Mucosa of descending colon (tissue), 3 donors: Measurements from ENCODE around the gene ETS1. TPM values are rescaled to one million over a fixed set of nuclear protein-coding genes. Genes with fewer than 3 reads are reported as not detected.

Source experiments
- ATAC-seq: fragments of 200-7000 bp; cut with Tn5 transposase; one replicate; pipeline ENCODE4 v1.9.1; 2020; ENCODE audit warnings: mild to moderate bottlenecking, moderate library complexity
- DNase-seq, 3 donors: peaks; one replicate each; pipeline ENCODE4 v3.0.0-alpha.2; 2020
- H3K36me3 ChIP-seq: fragments of 200-600 bp; one replicate; pipeline ENCODE4 v1.8.0; 2021; ENCODE audit warnings: low read depth, mild to moderate bottlenecking
- H3K4me1 ChIP-seq: fragments of 200-600 bp; one replicate; pipeline ENCODE4 v1.8.0; 2021; ENCODE audit warnings: low read depth, mild to moderate bottlenecking
- H3K4me3 ChIP-seq: fragments of 200-600 bp; one replicate; pipeline ENCODE4 v1.8.0; 2021; ENCODE audit warnings: mild to moderate bottlenecking
- H3K9me3 ChIP-seq: fragments of 200-600 bp; one replicate; pipeline ENCODE4 v1.8.0; 2021; ENCODE audit warnings: mild to moderate bottlenecking
- CTCF ChIP-seq: fragments of 200-600 bp; IDR thresholded peaks from one replicate; pipeline ENCODE4 v1.8.0; 2022; ENCODE audit warnings: antibody characterized with exemption, mild to moderate bottlenecking
- intact Hi-C, 2 donors: fragments of 100-400 bp; cut with DNase I in 1 of 2; cut with micrococcal nuclease in 1 of 2; formaldehyde crosslinking; loops; one replicate each; pipeline versions ENCODE4 v1.11.0 to v1.11.1; 2022; cut with DNase I, micrococcal nuclease
- total RNA-seq, 3 donors: library from RNA; stranded (reverse); fragmentation: NEBNext Ultra II Directional in 2 of 3; extraction: Animal tissue kit (Norgen Biotek cat#: 25700) in 2 of 3; gene quantifications; one replicate each; pipeline versions ENCODE4 v1.2.1 to v1.2.4, GENCODE V29; 2021 to 2023
- donor health status: DM: no; HTN: no; CAD: no; lungs with moderate emphysema.
- donor health status: DM: no; HTN: no; CAD: no.
- donor health status: DM: no; HTN: yes; CAD: no.

Gene ETS1
- total RNA-seq, 3 donors from 2014 or later, result 36.5 to 41.2 (median 38.6) TPM

GRCh38 chr11:128572965-128573364, 14.4 kb downstream of the ETS1 start:
- no peak overlapping the region for H3K4me3 ChIP-seq
- TF ChIP-seq CTCF, result no peak
- ATAC-seq (no peak), DNase-seq (no peak)
- no peaks in the 10 kb centered on the region for H3K36me3 ChIP-seq
- peaks cover 10% of the 10 kb centered on the region for H3K4me1 ChIP-seq
- H3K9me3 ChIP-seq, result no peaks in the 10 kb centered on the region
- intact Hi-C loops, result no loop called here

GRCh38 chr11:128570632-128571031, 16.7 kb downstream of the ETS1 start:
- H3K9me3 ChIP-seq, result no peaks in the 10 kb centered on the region
- TF ChIP-seq CTCF, result no peak
- DNase-seq (no peak), ATAC-seq (no peak)
- peaks cover 4% of the 10 kb centered on the region for H3K4me1 ChIP-seq
- no peaks in the 10 kb centered on the region for H3K36me3 ChIP-seq
- H3K4me3 ChIP-seq, result no peak overlapping the region
- intact Hi-C loops, result no loop called here

- intact Hi-C loops, result no loop called here
- H3K4me1 ChIP-seq, result peaks cover 14% of the 10 kb centered on the region
- DNase-seq (no peak), ATAC-seq (no peak)
- H3K4me3 ChIP-seq, result no peak overlapping the region
- no peaks in the 10 kb centered on the region for H3K9me3 ChIP-seq
- TF ChIP-seq CTCF, result no peak
- no peaks in the 10 kb centered on the region for H3K36me3 ChIP-seq
Observed at GRCh38 chr11:128569291-128569690, 18.1 kb downstream of the ETS1 start.

GRCh38 chr11:128568166-128568778, 19.1 kb downstream of the ETS1 start:
- ATAC-seq (no peak), DNase-seq (no peak)
- no peak for TF ChIP-seq CTCF

GRCh38 chr11:128567130-128567529, 20.2 kb downstream of the ETS1 start:
- ATAC-seq, result no peak
- Histone ChIP-seq H3K9me3 (no peaks in the 10 kb centered on the region), H3K4me3 (no peak overlapping the region), H3K36me3 (no peaks in the 10 kb centered on the region), H3K4me1 (peaks cover 14% of the 10 kb centered on the region)
- intact Hi-C loops, result no loop called here
- no peak for TF ChIP-seq CTCF
- no peak for DNase-seq

More at GRCh38 chr11:128568166-128568778, 19.1 kb downstream of the ETS1 start:
- intact Hi-C loops, result no loop called here
- H3K36me3 ChIP-seq, result no peaks in the 10 kb centered on the region
- no peak overlapping the region for H3K4me3 ChIP-seq
- no peaks in the 10 kb centered on the region for H3K9me3 ChIP-seq
- H3K4me1 ChIP-seq, result peaks cover 14% of the 10 kb centered on the region

- DNase-seq (peak in 2 of 3 donors; percentile 39 to 63), ATAC-seq (peak; percentile 92)
- TF ChIP-seq CTCF, result no peak
- no peak overlapping the region for H3K4me3 ChIP-seq
- no peaks in the 10 kb centered on the region for H3K36me3 ChIP-seq
- H3K4me1 ChIP-seq, result peaks cover 14% of the 10 kb centered on the region
- H3K9me3 ChIP-seq, result no peaks in the 10 kb centered on the region
- intact Hi-C loops, result no loop called here
Observed at GRCh38 chr11:128565881-128566280, 21.5 kb downstream of the ETS1 start.
